ENCODE measurements around the gene SPATA32.
"Not testable (repeated sequence)": the region's sequence is repeated elsewhere in the genome, so short reads cannot be mapped to it uniquely, and the experiment has no call there.

SPATA32 gene

GRCh38 chr17:45267436-45268055 lies 5.7 kb upstream of the SPATA32 start:
- no peak for DNase-seq

- no peak for DNase-seq
Measured at GRCh38 chr17:45266372-45266926, 4.6 kb upstream of the SPATA32 start.

- peak; percentile 60 for DNase-seq
Measured at GRCh38 chr17:45265821-45266220, 3.9 kb upstream of the SPATA32 start.

DNA sequence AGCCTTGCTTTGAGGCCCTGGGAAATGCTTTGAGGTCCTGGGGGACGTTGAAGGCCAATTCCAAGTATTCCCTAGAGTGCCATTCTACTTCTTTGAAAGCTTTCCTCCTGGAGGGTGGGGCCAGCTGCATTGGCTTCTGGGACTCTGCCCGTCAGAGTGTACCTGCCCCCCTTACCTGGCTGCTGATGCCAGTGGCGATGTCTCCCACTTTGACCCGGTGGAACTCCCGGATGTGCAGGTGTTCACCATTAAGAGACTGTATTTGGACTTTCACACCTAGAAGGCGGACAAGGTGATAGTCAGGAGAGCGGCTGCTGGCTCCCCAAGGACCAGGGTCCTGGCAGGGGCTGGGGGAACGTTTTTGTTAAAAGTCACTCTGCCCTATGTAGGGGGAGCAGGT lies 3.1 kb upstream of the SPATA32 start:
- DNase-seq: no peak

DNA sequence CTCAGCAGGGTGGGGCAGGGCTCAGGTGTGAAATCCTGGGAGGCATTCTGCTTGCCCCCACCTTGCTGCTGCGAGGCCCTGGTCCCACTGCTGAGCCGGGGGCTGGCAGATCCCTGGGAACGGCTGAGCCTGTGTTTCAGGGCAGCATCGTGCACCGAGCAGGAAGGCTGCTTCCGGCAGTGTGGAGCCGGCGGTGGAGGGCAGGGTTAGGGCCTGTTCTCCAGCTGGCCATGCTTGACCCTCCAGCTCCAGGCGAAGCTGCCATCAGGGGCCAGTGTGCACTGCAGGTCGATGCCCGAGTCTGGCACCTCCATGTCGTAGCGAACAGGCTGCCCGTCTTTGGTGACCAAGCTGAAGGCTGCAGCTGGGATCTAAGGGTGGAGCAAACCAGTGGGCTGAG lies 2.5 kb upstream of the SPATA32 start:
- no peak for DNase-seq

GRCh38 chr17:45263477-45263860 lies 1.6 kb upstream of the SPATA32 start:
- no peak for DNase-seq

DNA sequence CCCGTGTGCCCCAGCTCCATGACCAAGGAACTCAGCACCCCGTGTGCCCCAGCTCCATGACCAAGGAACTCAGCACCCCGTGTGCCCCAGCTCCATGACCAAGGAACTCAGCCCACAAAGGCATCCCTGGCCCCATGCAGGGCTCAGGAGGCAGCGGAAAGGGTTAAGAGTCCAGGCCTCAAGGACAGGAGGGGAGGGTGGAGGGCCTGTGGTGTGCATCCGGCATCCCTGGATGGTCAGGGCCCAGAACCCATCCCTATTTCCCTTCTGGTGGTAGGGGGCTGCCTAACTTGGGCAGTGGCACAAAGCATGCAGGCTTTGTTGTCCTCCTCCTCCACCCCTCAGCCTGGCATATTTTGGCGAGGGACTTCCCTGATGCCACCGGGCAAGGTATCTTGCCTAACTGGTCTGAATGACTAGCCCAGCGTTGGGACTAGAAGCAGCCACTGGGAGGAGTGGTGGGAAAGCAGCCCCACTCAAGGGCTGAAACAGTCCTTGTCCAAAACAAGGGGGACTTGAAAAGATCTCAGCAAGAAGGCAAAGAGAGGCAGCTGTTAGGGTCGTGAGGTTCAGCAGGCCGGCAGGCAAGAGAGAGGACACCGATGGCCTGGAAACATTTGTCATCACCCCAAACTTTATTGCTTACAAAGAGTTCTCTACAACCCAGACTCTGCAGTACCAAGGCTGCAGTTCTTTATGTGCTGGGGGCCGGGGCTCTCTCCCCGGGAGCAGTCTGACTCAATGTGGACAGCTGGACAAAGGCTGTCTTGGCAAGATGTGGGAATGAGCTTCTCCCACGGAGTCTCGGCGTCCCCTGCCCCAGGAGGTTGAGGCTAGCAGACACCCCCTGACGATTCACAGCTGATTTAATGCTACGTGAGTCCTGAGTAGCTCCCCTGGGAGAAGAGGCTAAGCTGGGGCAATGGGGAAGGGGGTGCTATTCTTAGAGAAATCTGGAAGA lies 902 bp upstream of the SPATA32 start:
- DNase-seq: no peak

- no peak for DNase-seq
Measured at GRCh38 chr17:45260204-45260783, 1.6 kb downstream of the SPATA32 start.

- DNase-seq: no peak
Measured at GRCh38 chr17:45258981-45259380, 2.9 kb downstream of the SPATA32 start.

DNA sequence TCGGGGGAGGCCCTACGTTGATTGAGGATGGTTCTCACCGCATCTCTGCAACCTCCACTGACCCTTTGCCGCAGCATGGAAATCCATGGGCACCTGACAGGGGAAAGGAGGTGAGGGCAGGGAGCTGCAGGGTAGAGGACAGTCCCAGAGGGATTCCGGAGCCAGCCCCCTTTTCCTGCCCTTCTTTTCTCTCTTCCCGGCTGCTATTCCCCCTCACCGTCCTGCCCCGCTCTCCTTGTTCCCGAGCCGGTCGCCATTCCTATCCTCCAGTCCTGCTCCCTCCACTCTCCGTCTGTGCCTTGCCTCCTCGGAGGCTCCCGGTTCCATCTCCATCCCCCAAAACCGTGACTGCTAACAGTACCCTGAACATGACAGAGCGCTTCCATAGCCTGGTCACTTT lies 4.8 kb downstream of the SPATA32 start:
- no peak for DNase-seq

DNA sequence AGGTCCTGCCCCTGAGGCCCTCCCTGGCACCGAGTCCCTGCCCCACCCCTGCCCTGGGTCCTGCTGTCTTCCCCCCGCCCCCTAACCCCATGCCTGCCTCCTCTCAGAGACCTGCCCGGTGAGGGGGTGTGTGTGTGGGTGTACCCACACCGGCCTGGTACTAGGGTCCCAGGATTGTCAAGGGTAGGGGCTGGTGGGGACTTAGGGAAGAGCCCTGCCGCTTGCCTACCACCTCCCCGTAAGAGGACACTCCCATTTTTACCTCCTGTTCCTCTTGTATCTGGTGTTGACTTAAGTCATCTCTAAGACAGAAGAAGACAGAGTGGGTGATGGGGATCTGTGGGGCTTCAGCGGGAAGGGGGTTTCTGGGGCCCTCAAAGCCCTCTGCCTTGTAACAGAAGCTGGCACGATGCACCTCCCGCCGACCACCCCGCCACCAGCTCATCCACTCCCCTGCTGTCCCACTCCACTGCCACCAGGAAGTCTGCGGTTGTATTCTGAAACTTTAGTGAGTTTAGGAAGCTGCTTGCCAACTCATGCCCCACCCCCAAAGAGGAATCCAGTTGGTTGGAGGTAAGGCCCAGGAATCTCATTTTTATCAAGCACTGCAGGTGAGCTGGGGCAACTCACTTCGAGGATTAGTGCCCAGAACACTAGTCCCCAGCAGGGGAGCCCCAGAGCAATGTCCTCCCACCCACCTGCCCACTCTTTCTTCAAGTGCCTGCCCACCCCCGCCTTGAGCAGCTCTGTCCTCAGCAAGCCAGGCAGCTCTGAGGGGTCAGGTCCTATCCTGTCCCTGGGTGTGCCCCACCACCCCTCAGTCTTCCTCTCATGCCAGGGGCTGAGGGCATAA lies 5.6 kb downstream of the SPATA32 start:
- no peak for DNase-seq

DNA sequence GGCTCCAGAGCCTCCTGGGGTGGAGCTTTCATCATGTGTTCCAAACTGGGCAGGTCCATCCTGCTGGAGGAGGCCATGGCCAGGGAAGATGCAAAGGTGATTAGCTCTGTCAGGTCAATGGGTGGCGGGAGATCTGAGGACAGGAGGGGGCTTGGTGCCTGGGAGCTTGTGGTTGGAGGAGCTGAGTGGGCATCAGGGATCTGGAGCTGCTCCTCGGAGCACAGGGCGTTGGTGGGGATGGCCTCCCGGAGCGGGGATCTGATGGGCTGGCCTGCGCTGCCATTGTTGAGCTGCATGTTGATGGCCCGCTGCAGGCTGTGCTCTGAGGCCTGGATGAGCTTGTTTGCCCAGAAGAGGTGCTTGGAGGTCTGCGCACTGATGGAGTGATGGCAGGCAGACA lies 6.5 kb downstream of the SPATA32 start:
- DNase-seq: no peak

DNA sequence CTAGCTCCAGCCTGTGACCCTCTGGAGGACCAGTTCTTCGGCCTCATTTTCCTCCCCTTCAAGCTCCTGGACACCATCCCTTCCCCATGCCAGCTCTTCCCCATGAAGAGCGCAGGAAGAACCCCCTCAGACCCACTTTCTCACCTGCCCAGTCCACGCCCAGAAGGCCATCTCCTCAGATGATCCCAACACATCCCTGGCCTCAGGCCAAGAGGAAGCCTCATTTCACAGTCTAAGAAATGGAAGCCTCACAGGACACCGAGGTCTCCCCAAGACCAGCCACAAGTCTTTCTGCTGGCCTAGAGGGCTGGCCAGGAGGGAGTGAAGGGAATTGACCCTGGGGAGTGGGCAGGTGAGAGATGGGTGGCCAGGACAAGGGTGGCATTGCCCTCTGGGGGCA lies 8.0 kb downstream of the SPATA32 start:
- DNase-seq: no peak

- not testable (repeated sequence) for DNase-seq
Measured at GRCh38 chr17:45253237-45253636, 8.7 kb downstream of the SPATA32 start.

GRCh38 chr17:45251931-45252330 lies 10.0 kb downstream of the SPATA32 start:
- no peak for DNase-seq

DNA sequence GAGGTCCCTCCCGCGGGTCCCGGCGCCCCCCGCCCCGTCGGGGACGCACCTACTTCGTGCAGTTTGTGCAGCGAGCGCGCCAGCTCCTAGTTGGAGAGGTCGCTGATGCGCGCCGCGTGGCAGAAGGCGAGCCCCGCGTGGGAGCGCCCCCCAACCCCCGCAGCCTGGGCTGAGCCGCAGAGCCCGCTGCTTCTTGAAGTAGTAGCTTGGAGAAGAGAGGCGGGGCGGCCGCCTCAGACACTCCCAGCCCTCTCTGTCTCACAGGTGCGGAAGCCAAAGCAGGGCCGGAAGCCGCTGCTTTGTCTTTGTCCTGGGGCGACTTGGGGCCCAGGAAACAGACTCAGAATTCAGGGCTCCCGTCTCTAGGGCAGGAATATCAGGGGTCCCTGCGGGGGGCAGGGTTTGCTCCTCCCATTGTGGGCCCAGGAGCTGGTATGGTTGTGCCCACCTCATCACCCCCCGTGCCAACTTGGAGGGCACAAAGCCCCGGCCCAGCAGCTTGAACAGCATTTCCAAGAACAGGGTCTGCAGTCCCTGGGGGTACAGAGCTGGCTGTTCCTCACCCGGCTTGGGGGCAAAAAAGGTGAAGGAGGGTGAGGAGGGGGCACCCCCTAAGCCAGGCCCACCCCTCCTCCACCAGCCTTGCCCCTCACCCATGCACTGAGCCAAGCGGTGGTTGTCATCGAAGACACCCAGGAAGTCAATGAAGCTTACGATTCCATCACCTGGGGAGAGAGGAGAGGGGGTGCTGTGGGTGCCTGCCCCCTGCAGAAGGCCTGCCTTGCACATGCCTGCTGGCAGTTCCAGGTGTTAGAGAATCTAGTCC lies 13.5 kb downstream of the SPATA32 start:
- no peak for DNase-seq

GRCh38 chr17:45247429-45248131 lies 14.3 kb downstream of the SPATA32 start:
- DNase-seq: peak; percentile 29

DNA sequence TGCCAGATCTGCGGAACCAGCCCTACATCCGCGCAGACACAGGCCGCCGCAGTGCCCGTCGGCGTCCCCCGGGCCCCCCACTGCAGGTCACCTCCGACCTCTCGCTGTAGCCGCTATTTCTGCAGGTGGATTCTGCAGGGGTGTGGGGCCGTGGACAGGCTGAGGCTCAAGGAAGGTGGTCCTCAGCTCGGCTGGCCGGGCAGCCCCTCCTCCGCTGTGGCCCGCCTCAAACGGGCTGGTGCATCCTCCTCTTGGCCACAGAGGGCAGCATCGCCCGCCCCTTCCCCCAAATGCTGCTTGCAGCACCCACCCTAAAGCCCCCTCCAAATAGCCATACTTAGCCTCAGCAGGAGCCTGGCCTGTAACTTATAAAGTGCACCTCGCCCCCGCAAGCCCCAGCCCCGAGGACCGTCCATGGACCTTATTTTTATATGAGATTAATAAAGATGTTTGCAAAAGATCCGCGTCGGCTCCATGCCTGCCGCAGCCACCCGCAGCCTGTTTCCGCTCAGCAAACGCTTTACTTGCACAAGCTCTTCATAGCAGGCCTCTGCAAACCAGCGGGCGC lies 14.9 kb downstream of the SPATA32 start:
- DNase-seq: no peak

- DNase-seq: no peak
Measured at GRCh38 chr17:45246338-45246737, 15.6 kb downstream of the SPATA32 start.

DNA sequence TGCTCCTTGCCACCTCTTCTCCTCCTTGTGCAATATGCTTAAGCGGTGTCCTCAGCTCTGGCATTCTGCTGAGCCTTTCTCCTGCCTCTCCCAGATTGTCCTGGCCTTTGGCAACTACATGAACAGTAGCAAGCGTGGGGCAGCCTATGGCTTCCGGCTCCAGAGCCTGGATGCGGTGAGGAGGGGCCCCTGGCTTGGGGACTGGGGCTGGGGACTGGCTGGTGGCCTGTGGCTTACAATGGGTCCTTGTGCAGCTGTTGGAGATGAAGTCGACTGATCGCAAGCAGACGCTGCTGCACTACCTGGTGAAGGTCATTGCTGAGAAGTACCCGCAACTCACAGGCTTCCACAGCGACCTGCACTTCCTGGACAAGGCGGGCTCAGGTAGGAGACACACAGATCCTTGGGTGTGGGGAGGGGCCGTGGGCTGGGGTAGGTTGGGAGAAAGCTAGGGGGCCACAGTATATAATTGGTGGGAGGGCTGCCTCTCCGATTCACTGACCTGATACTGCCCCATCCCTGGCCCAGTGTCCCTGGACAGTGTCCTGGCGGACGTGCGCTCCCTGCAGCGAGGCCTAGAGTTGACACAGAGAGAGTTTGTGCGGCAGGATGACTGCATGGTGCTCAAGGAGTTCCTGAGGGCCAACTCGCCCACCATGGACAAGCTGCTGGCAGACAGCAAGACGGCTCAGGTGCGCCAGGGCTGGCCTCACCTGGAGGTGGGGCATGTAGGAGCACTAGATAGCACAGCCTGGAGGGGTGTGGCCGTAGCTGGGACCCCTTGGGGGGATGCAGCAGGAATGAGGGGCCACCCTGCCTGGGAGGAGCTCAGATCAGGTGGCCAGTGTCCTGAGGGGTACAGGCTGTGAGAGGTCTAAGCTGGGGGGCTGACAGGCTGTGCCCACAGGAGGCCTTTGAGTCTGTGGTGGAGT lies 16.9 kb downstream of the SPATA32 start:
- DNase-seq: no peak

Data from amniotic stem cell (primary cell).